OCI-LY1 (cell line): ENCODE data around the gene TNFRSF14.

Experiments used
- CTCF ChIP-seq: fragments of 200-600 bp; sonication (generic), shearing (Covaris generic); IDR thresholded peaks from 2 replicates; pipeline ENCODE4 v1.5.1; 2017; ENCODE audit warnings: mild to moderate bottlenecking, antibody characterized with exemption, low read length, moderate library complexity, mixed read lengths
- EZH2 ChIP-seq: fragments of 200-600 bp; sonication (generic), shearing (Covaris generic); IDR thresholded peaks from 2 replicates; pipeline ENCODE4 v1.8.0; 2017; ENCODE audit warnings: borderline replicate concordance, mixed run types, mild to moderate bottlenecking, antibody characterized with exemption, low read length, moderate library complexity, mixed read lengths

- TF ChIP-seq CTCF (no peak), EZH2 (no peak)
These were observed 22.8 kb upstream of the TNFRSF14 start for GRCh38 chr1:2533365-2533764.
